Body of pancreas (tissue), 4 donors: ENCODE data around the gene SAP30.

Experiments
- CTCF ChIP-seq, 7 experiments: fragments of 450-650 bp in 4 of 7; fragments of 200-600 bp in 3 of 7; sonication (generic) in 3 of 7; IDR thresholded peaks; one replicate each; pipeline ENCODE4 v1.5.1; 2016 to 2019; ENCODE audit warnings: antibody characterized with exemption in 7 of 7
- POLR2A ChIP-seq, 3 donors: fragments of 450-650 bp; IDR thresholded peaks; one replicate each; pipeline ENCODE4 v1.6.1; 2016; ENCODE audit warnings: antibody characterized with exemption in 3 of 3, mild to moderate bottlenecking in 2 of 3

GRCh38 chr4:173415092-173415491, 44.3 kb downstream of the SAP30 start:
- TF ChIP-seq CTCF (IDR thresholded peaks at IDR 0.05) (no peak), POLR2A (IDR thresholded peaks at IDR 0.05) (no peak)
